IPS DF 6.9 (cell line): ENCODE measurements around the gene SPA17.

Experiments
- DNase-seq: peaks from one replicate; pipeline ENCODE4 v3.0.0-alpha.2; 2013; ENCODE audit warnings: low read depth, low spot score
- H3K27ac ChIP-seq: one replicate; pipeline ENCODE4 v1.5.1; 2013; ENCODE audit warnings: low read length, control low read depth
- H3K27me3 ChIP-seq: 2 replicates; pipeline ENCODE4 v1.6.1; 2013; ENCODE audit warnings: mild to moderate bottlenecking, low read length; ENCODE audit not compliant: control insufficient read depth, insufficient read depth
- H3K36me3 ChIP-seq: 2 replicates; pipeline ENCODE4 v1.6.1; 2013; ENCODE audit warnings: low read length; ENCODE audit not compliant: control insufficient read depth, insufficient read depth
- H3K4me1 ChIP-seq: 2 replicates; pipeline ENCODE4 v1.6.1; 2013; ENCODE audit warnings: low read length; ENCODE audit not compliant: control insufficient read depth, insufficient read depth
- H3K4me3 ChIP-seq: 2 replicates; pipeline ENCODE4 v1.5.1; 2013; ENCODE audit warnings: mild to moderate bottlenecking, low read length
- H3K9me3 ChIP-seq: 2 replicates; pipeline ENCODE4 v1.6.1; 2013; ENCODE audit warnings: low read length, inconsistent platforms; ENCODE audit not compliant: control insufficient read depth, insufficient read depth
- WGBS: extraction: QIAGEN DNeasy Blood & Tissue Kit; methylation state at CpG from one replicate; pipeline ENCODE4 v1.1.7; 2013; ENCODE audit warnings: mixed read lengths, missing lambda C conversion rate; ENCODE audit not compliant: insufficient read length, insufficient coverage; 5-methylcytosine and 5-hydroxymethylcytosine counted together

The SPA17 gene

GRCh38 chr11:124739479-124740276 lies 66.0 kb downstream of the SPA17 start, which contains the start of gene NRGN:
TSS of gene NRGN (plus strand) at chr11:124739942. CDS start at chr11:124740085, 143 bp downstream.
- Histone ChIP-seq H3K27ac (no peak within 1 kb of the TSS), H3K27me3 (peaks cover 76% of the 10 kb centered on the region), H3K4me3 (peak within 1 kb of the TSS; percentile 49; the same call in 1 of the 2 replicates), H3K9me3 (no peaks in the 10 kb centered on the region), H3K36me3 (no peaks in the 10 kb centered on the region), H3K4me1 (no peaks in the 10 kb centered on the region)
- peak; percentile 74 for DNase-seq
- WGBS = no CpG with 5 or more reads among the region's 59 CpGs

DNA sequence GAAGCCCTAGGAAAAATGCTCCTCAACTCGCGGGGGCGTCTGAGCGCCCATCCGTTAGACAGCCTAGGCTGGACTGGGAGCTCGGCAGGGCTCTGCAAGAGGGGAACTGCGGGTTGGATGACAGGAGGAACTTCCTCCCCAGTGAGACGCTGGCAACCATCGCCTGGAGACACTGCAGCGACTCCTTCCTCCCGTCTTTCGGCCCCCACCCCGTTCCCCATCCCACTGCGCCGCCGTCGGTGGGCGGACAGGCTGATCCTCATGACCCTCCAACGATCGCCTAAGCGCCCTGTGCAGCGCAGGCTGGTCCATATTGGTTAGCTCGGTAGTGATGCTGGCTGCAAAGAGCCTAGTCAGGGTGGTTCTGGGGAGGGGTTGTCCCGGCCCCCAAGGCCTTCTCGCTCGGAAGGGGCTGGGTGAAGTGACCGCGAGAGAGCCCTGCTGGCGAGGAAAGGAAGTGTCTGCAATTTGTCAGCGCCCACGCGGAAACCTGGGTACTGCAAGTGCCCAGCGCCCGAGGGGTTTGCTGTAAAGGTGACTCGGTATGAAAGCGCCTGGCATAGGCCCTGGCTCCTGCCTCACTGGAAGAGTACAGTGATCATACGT lies 66.7 kb downstream of the SPA17 start:
- Histone ChIP-seq H3K27me3 (peaks cover 82% of the 10 kb centered on the region), H3K4me1 (peaks cover 3% of the 10 kb centered on the region; the same call in 1 of the 2 replicates), H3K4me3 (peak overlapping the region; percentile 21; the same call in 1 of the 2 replicates), H3K27ac (no peak overlapping the region), H3K36me3 (no peaks in the 10 kb centered on the region), H3K9me3 (no peaks in the 10 kb centered on the region)
- DNase-seq = no peak
- WGBS = no CpG with 5 or more reads among the region's 37 CpGs

DNA sequence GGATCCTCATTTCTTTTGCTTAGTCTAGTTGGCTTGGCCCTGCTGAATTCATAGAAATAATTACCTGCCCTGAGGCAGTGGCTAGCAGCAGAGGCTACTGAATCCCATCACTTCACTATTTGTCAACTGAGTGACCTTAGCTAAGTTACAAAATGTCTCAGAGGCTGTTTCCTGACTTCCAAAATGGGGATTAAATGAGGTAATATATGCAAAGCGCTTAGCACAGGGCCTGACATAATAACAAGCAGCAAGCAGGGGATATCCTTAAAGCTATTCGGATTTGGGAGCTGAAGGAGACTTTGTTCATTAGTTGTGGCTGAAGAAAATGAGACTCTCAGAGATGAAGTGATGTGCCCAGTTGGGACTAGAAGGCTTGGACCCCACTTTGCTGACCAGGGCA lies 68.9 kb downstream of the SPA17 start:
- no peak for DNase-seq
- H3K4me3 ChIP-seq = no peak overlapping the region
- H3K27ac ChIP-seq = no peak overlapping the region
- H3K36me3 ChIP-seq = no peaks in the 10 kb centered on the region
- no CpG with 5 or more reads among the region's 2 CpGs for WGBS
- peaks cover 88% of the 10 kb centered on the region for H3K27me3 ChIP-seq
- H3K9me3 ChIP-seq = no peaks in the 10 kb centered on the region
- peaks cover 6% of the 10 kb centered on the region for H3K4me1 ChIP-seq

- Histone ChIP-seq H3K9me3 (no peaks in the 10 kb centered on the region), H3K36me3 (no peaks in the 10 kb centered on the region), H3K27ac (no peak overlapping the region), H3K4me3 (no peak overlapping the region), H3K4me1 (peaks cover 8% of the 10 kb centered on the region), H3K27me3 (peaks cover 88% of the 10 kb centered on the region)
- DNase-seq = no peak
- no CpG with 5 or more reads among the region's 6 CpGs for WGBS
Observed at GRCh38 chr11:124743050-124743449, 69.3 kb downstream of the SPA17 start.

DNA sequence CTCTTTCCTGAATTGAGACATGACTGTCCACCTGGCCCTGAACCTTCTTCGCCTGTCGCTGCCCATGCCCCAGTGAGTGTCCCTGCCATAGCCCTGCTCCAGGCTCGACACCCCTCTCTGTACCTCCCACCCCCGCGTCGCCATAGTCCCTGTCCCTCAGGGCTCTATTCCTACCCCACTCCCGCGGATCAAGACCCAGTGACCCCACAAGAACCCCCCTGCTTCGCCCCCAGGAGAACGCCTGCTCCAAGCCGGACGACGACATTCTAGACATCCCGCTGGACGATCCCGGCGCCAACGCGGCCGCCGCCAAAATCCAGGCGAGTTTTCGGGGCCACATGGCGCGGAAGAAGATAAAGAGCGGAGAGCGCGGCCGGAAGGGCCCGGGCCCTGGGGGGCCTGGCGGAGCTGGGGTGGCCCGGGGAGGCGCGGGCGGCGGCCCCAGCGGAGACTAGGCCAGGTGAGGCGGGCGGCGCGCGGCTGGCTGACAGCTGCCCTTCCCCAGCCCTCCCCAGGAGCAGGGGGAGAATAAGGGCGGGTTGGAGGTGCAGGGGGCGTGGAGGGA lies 71.6 kb downstream of the SPA17 start:
- Histone ChIP-seq H3K4me1 (peaks cover 8% of the 10 kb centered on the region), H3K36me3 (no peaks in the 10 kb centered on the region), H3K4me3 (peak overlapping the region; percentile 1; the same call in 1 of the 2 replicates), H3K27me3 (peaks cover 93% of the 10 kb centered on the region), H3K27ac (no peak overlapping the region), H3K9me3 (no peaks in the 10 kb centered on the region)
- no CpG with 5 or more reads among the region's 44 CpGs for WGBS
- no peak for DNase-seq

GRCh38 chr11:124745835-124746620 lies 72.3 kb downstream of the SPA17 start:
- H3K9me3 ChIP-seq = no peaks in the 10 kb centered on the region
- peaks cover 8% of the 10 kb centered on the region for H3K4me1 ChIP-seq
- H3K36me3 ChIP-seq = no peaks in the 10 kb centered on the region
- whole genome bisulfite sequencing = no CpG with 5 or more reads among the region's 41 CpGs
- peak overlapping the region; percentile 70; the same call in 1 of the 2 replicates for H3K4me3 ChIP-seq
- DNase-seq = no peak
- H3K27me3 ChIP-seq = peaks cover 93% of the 10 kb centered on the region
- no peak overlapping the region for H3K27ac ChIP-seq

GRCh38 chr11:124746621-124747243 lies 73.0 kb downstream of the SPA17 start:
- H3K27me3 ChIP-seq = peaks cover 93% of the 10 kb centered on the region

More at GRCh38 chr11:124746621-124747243, 73.0 kb downstream of the SPA17 start:
- Histone ChIP-seq H3K4me1 (peaks cover 9% of the 10 kb centered on the region), H3K9me3 (no peaks in the 10 kb centered on the region), H3K4me3 (peak overlapping the region; percentile 70; the same call in 1 of the 2 replicates), H3K27ac (no peak overlapping the region), H3K36me3 (no peaks in the 10 kb centered on the region)
- DNase-seq = no peak
- no CpG with 5 or more reads among the region's 37 CpGs for WGBS
